ENCODE data around the gene SYNDIG1.
A peak's percentile ranks its signal among the peaks of the same experiment; 100 is the strongest.

SYNDIG1 gene

GRCh38 chr20:24495266-24495665 lies 25.8 kb downstream of the SYNDIG1 start:
- TF ChIP-seq CTCF (IDR thresholded peaks at IDR 0.05; ENCODE audit: low read length, missing control alignments), result no peak
- no peak overlapping the region for H3K4me3 ChIP-seq (replicated peaks; ENCODE audit: low read depth, low read length)
- DNase-seq (ENCODE audit: low read depth), result no peak

GRCh38 chr20:24497851-24498250 lies 28.4 kb downstream of the SYNDIG1 start:
- DNase-seq (ENCODE audit: low read depth), result peak; percentile 7
- H3K4me3 ChIP-seq (replicated peaks; ENCODE audit: low read depth, low read length), result no peak overlapping the region
- no peak for TF ChIP-seq CTCF (IDR thresholded peaks at IDR 0.05; ENCODE audit: low read length, missing control alignments)

GRCh38 chr20:24498641-24499040 lies 29.2 kb downstream of the SYNDIG1 start:
- no peak for DNase-seq (ENCODE audit: low read depth)
- H3K4me3 ChIP-seq (replicated peaks; ENCODE audit: low read depth, low read length), result no peak overlapping the region
- no peak for TF ChIP-seq CTCF (IDR thresholded peaks at IDR 0.05; ENCODE audit: low read length, missing control alignments)

GRCh38 chr20:24499472-24499871 lies 30.0 kb downstream of the SYNDIG1 start:
- DNase-seq (ENCODE audit: low read depth), result no peak
- no peak for TF ChIP-seq CTCF (IDR thresholded peaks at IDR 0.05; ENCODE audit: low read length, missing control alignments)
- H3K4me3 ChIP-seq (replicated peaks; ENCODE audit: low read depth, low read length), result no peak overlapping the region

GRCh38 chr20:24501764-24502556 lies 32.5 kb downstream of the SYNDIG1 start:
- DNase-seq (ENCODE audit: low read depth), result peak; percentile 38
- TF ChIP-seq CTCF (IDR thresholded peaks at IDR 0.05; ENCODE audit: low read length, missing control alignments), result no peak
- no peak overlapping the region for H3K4me3 ChIP-seq (replicated peaks; ENCODE audit: low read depth, low read length)

GRCh38 chr20:24502661-24503060 lies 33.2 kb downstream of the SYNDIG1 start:
- DNase-seq (ENCODE audit: low read depth), result peak; percentile 5
- TF ChIP-seq CTCF (IDR thresholded peaks at IDR 0.05; ENCODE audit: low read length, missing control alignments), result no peak
- no peak overlapping the region for H3K4me3 ChIP-seq (replicated peaks; ENCODE audit: low read depth, low read length)
